Measurements from ENCODE around the gene KRTAP10-3.

The KRTAP10-3 gene

GRCh38 chr21:44530903-44531605, 27.5 kb downstream of the KRTAP10-3 start:
- in situ Hi-C loops (cut with MboI; ENCODE audit: low sequenced_read_pairs) = no loop called here

- in situ Hi-C loops (cut with MboI; ENCODE audit: low sequenced_read_pairs) = no loop called here
Observed at GRCh38 chr21:44530221-44530902, 28.2 kb downstream of the KRTAP10-3 start.

GRCh38 chr21:44529503-44530125, 29.0 kb downstream of the KRTAP10-3 start:
- in situ Hi-C loops (cut with MboI; ENCODE audit: low sequenced_read_pairs) = no loop called here

- in situ Hi-C loops (cut with MboI; ENCODE audit: low sequenced_read_pairs) = no loop called here
Observed at GRCh38 chr21:44529011-44529421, 29.6 kb downstream of the KRTAP10-3 start.

- in situ Hi-C loops (cut with MboI; ENCODE audit: low sequenced_read_pairs) = no loop called here
Observed at GRCh38 chr21:44528634-44528995, 30.0 kb downstream of the KRTAP10-3 start.

- in situ Hi-C loops (cut with MboI; ENCODE audit: low sequenced_read_pairs) = no loop called here
Observed at GRCh38 chr21:44527983-44528633, 30.5 kb downstream of the KRTAP10-3 start.

- in situ Hi-C loops (cut with MboI; ENCODE audit: low sequenced_read_pairs) = no loop called here
Observed at GRCh38 chr21:44527156-44527982, 31.2 kb downstream of the KRTAP10-3 start.

GRCh38 chr21:44526096-44526997, 32.2 kb downstream of the KRTAP10-3 start:
- in situ Hi-C loops (cut with MboI; ENCODE audit: low sequenced_read_pairs) = no loop called here

GRCh38 chr21:44525391-44526095, 33.1 kb downstream of the KRTAP10-3 start:
- in situ Hi-C loops (cut with MboI; ENCODE audit: low sequenced_read_pairs) = no loop called here

- in situ Hi-C loops (cut with MboI; ENCODE audit: low sequenced_read_pairs) = no loop called here
Observed at GRCh38 chr21:44524414-44525371, 33.9 kb downstream of the KRTAP10-3 start.

GRCh38 chr21:44523567-44524413, 34.8 kb downstream of the KRTAP10-3 start:
- in situ Hi-C loops (cut with MboI; ENCODE audit: low sequenced_read_pairs) = no loop called here

- in situ Hi-C loops (cut with MboI; ENCODE audit: low sequenced_read_pairs) = no loop called here
Observed at GRCh38 chr21:44522753-44523204, 35.8 kb downstream of the KRTAP10-3 start.

- in situ Hi-C loops (cut with MboI; ENCODE audit: low sequenced_read_pairs) = no loop called here
Observed at GRCh38 chr21:44521928-44522752, 36.5 kb downstream of the KRTAP10-3 start.

- in situ Hi-C loops (cut with MboI; ENCODE audit: low sequenced_read_pairs) = no loop called here
Observed at GRCh38 chr21:44521301-44521927, 37.2 kb downstream of the KRTAP10-3 start.

Data from hTERT RPE-1 (cell line).